CD8-positive, alpha-beta memory T cell (primary cell): ENCODE measurements around the gene ABHD13. TPM values are rescaled to one million over a fixed set of nuclear protein-coding genes. Genes with fewer than 3 reads are reported as not detected.
"Not testable (repeated sequence)": the region's sequence is repeated elsewhere in the genome, so short reads cannot be mapped to it uniquely, and the experiment has no call there.

ENCODE experiments used
- CTCF ChIA-PET: fragments of 350-600 bp; sonication (Branson Sonifier 250); formaldehyde crosslinking; loops from one replicate; lab custom pipeline; 2021; ENCODE audit warnings: antibody characterized with exemption; lab: Charles Lee
- POLR2A ChIA-PET: fragments of 350-600 bp; sonication (Branson Sonifier 250); formaldehyde crosslinking; loops from one replicate; lab custom pipeline; 2021; ENCODE audit warnings: antibody characterized with exemption; lab: Charles Lee
- DNase-seq, 5 donors: peaks; one replicate each; pipeline versions ENCODE4 v3.0.0 to v3.0.0-alpha.2; 2020 to 2022; ENCODE audit warnings: mixed read lengths in 1 of 5
- H3K27ac ChIP-seq: one replicate; pipeline ENCODE4 v1.7.0; 2013; ENCODE audit warnings: low read depth, mild to moderate bottlenecking, low read length, moderate library complexity
- H3K27me3 ChIP-seq: 2 replicates; pipeline ENCODE4 v1.7.0; 2013; ENCODE audit warnings: low read length, mild to moderate bottlenecking; ENCODE audit not compliant: insufficient read depth, poor library complexity, severe bottlenecking
- H3K36me3 ChIP-seq: 2 replicates; pipeline ENCODE4 v1.7.0; 2013; ENCODE audit warnings: mild to moderate bottlenecking, low read length, moderate library complexity; ENCODE audit not compliant: insufficient read depth
- H3K4me1 ChIP-seq: 2 replicates; pipeline ENCODE4 v1.7.0; 2013; ENCODE audit warnings: mild to moderate bottlenecking, low read length, moderate library complexity; ENCODE audit not compliant: insufficient read depth
- H3K4me3 ChIP-seq: 2 replicates; pipeline ENCODE4 v1.7.0; 2013; ENCODE audit warnings: mild to moderate bottlenecking, low read length
- H3K9me3 ChIP-seq: 2 replicates; pipeline ENCODE4 v1.7.0; 2013; ENCODE audit warnings: mild to moderate bottlenecking, low read length
- H3K27ac Mint-ChIP-seq, 8 donors: one replicate each; pipeline ENCODE4 v1.8.0; 2020 to 2021; ENCODE audit warnings: mixed read lengths in 8 of 8, mild to moderate bottlenecking in 6 of 8, inconsistent platforms in 3 of 8, moderate library complexity in 3 of 8
- H3K27me3 Mint-ChIP-seq, 2 donors: one replicate each; pipeline ENCODE4 v1.8.0; 2020 to 2021; ENCODE audit warnings: mixed read lengths in 2 of 2, mild to moderate bottlenecking in 1 of 2, moderate library complexity in 1 of 2
- H3K36me3 Mint-ChIP-seq, 3 donors: one replicate each; pipeline ENCODE4 v1.8.0; 2020 to 2021; ENCODE audit warnings: mixed read lengths in 3 of 3, inconsistent platforms in 1 of 3, mild to moderate bottlenecking in 1 of 3
- H3K4me1 Mint-ChIP-seq, 3 donors: one replicate each; pipeline ENCODE4 v1.8.0; 2020 to 2021; ENCODE audit warnings: mixed read lengths in 3 of 3, inconsistent platforms in 1 of 3, mild to moderate bottlenecking in 1 of 3
- H3K4me3 Mint-ChIP-seq, 7 donors: one replicate each; pipeline ENCODE4 v1.8.0; 2020 to 2021; ENCODE audit warnings: mixed read lengths in 7 of 7, mild to moderate bottlenecking in 6 of 7, moderate library complexity in 4 of 7, inconsistent platforms in 2 of 7
- H3K9me3 Mint-ChIP-seq, 5 donors: one replicate each; pipeline ENCODE4 v1.8.0; 2020 to 2022; ENCODE audit warnings: mixed read lengths in 5 of 5, mild to moderate bottlenecking in 3 of 5, moderate library complexity in 2 of 5, inconsistent platforms in 1 of 5
- polyA plus RNA-seq: library from polyadenylated mRNA; unstranded; fragments of 300-500 nt; fragmentation: Illumina TruSeq; gene quantifications from one replicate; pipeline ENCODE4 v1.2.3, GENCODE V29; 2021
- total RNA-seq, 2 experiments: library from RNA; stranded (reverse); gene quantifications; one replicate each; pipeline ENCODE4 v1.2.3, GENCODE V29; 2021

The ABHD13 gene
- total and polyA plus RNA-seq, 3 experiments from 2014 or later, result 6.9 to 10.3 (median 7.4) TPM

DNA sequence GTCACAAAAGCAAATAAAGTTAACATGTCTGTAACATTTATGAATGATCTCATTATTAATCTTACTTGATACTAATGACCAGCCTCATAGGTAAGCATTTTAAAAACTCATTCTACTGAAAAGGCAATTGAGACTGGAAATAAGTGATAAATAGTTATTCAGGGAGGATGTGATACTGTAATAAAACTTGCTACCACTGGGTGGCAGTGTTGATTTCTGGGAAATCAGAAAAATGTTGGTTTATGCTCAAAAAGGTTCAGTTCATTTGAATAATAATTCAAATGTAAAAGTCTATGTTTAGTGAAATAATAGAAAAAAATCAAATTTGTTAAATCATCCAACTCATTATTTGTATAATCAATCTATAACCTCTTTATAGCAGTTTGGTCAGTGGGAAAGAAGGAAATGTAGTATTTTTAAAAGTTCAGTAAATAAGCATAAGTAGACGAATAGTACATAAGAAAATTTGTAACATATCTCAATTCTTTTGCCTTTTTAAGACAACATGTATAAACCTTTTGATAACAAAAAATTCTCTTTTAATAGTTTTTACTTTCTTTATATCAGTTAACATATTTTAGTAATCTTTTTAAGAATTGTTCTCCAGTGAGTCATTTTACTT is 9.6 kb downstream of the ABHD13 start:
- Histone ChIP-seq H3K4me3 (no peak overlapping the region), H3K36me3 (no peaks in the 10 kb centered on the region), H3K27ac (no peak overlapping the region), H3K4me1 (peaks cover 27% of the 10 kb centered on the region), H3K9me3 (no peaks in the 10 kb centered on the region), H3K27me3 (no peaks in the 10 kb centered on the region)
- Mint-ChIP-seq H3K27me3 (no peaks in the 10 kb centered on the region), H3K27ac (peak overlapping the region in 1 of 8 donors; percentile 7), H3K4me1 (peaks cover 56 to 72% (median 71%) of the 10 kb centered on the region in 3 donors), H3K9me3 (no peaks in the 10 kb centered on the region), H3K36me3 (peaks cover 0 to 19% (median 6%) of the 10 kb centered on the region in 3 donors), H3K4me3 (no peak overlapping the region)
- DNase-seq, result peak in 2 of 5 donors; percentile 26 to 38
- ChIA-PET CTCF (no interaction called here), POLR2A (no interaction called here)

DNA sequence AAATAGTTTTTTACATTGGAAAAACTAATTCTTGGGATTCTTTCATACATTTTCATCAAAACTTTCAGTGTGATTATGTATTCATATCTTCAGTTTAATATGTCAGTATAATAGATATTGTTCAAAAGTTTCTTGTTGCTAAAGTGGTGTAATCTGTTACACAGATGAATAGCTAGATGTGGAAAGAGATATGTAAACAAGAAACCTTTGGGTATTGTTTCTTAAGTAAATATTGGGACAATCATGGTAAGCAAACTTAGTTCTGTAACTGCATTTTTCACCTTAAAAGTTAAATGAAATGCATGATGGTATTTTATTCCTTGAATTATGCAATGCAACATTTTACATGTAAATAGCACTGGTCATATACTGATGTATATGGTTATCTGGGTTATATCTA is 12.2 kb downstream of the ABHD13 start:
- no peak overlapping the region for H3K27ac Mint-ChIP-seq
- ChIA-PET CTCF (no interaction called here), POLR2A (no interaction called here)
- Histone ChIP-seq H3K27me3 (no peaks in the 10 kb centered on the region), H3K4me3 (no peak overlapping the region), H3K27ac (no peak overlapping the region), H3K36me3 (no peaks in the 10 kb centered on the region), H3K9me3 (no peaks in the 10 kb centered on the region), H3K4me1 (peaks cover 17% of the 10 kb centered on the region)
- no peaks in the 10 kb centered on the region for H3K27me3 Mint-ChIP-seq
- no peaks in the 10 kb centered on the region for H3K9me3 Mint-ChIP-seq
- DNase-seq, result no peak
- peaks cover 37 to 56% (median 46%) of the 10 kb centered on the region in 3 donors for H3K4me1 Mint-ChIP-seq
- H3K4me3 Mint-ChIP-seq, result no peak overlapping the region
- peaks cover 0 to 23% (median 6%) of the 10 kb centered on the region in 3 donors for H3K36me3 Mint-ChIP-seq

DNA sequence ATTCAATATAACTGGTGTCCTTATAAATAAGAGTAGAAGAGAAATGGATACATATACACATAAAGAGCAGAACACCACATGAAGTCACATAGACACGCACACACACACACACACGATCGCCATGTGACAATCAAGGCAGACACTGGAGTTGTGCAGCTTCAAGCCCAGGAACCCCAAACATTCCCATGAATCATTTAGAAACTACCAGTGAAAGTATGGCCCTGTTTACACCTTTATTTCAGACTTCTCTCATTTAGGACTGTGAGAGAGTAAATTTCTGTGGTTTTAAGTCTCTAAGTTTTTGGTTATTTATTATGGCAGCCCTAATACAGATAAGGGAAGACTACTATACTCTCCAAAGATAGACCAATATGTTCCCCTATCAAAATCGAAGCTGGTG is 31.0 kb downstream of the ABHD13 start:
- peaks cover 6 to 46% (median 9%) of the 10 kb centered on the region in 3 donors for H3K36me3 Mint-ChIP-seq
- H3K4me1 Mint-ChIP-seq, result peaks cover 0 to 8% (median 5%) of the 10 kb centered on the region in 3 donors
- peaks cover 10% of the 10 kb centered on the region for H3K9me3 ChIP-seq
- no peak overlapping the region for H3K4me3 Mint-ChIP-seq
- peaks cover 14 to 28% (median 23%) of the 10 kb centered on the region in 5 donors for H3K9me3 Mint-ChIP-seq
- H3K4me1 ChIP-seq, result no peaks in the 10 kb centered on the region
- peak overlapping the region in 1 of 8 donors; percentile 5 for H3K27ac Mint-ChIP-seq
- H3K27ac ChIP-seq, result no peak overlapping the region
- no peaks in the 10 kb centered on the region for H3K27me3 Mint-ChIP-seq
- no peaks in the 10 kb centered on the region for H3K27me3 ChIP-seq
- POLR2A ChIA-PET, result no interaction called here
- H3K4me3 ChIP-seq, result no peak overlapping the region
- no peaks in the 10 kb centered on the region for H3K36me3 ChIP-seq
- no peak for DNase-seq
- CTCF ChIA-PET, result no interaction called here

DNA sequence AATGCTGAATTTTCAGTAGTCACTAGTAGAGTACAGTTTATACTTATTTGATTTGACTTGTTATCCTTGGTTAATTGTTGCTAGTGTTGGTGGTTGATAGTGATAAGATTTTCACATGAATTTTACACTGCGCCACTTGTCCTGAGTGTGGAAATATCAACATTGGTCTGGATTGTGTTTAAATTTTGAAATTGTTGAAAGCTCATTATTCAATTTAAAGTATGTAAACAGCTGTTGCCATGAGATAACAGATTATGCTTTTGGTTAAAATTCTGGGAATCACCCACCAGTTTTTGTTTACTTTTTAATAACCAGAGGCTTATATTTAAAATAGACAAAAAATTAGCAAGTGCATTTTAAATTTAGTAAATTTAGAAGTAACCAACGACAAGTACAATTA is 39.1 kb downstream of the ABHD13 start:
- no peak overlapping the region for H3K27ac ChIP-seq
- DNase-seq, result no peak

DNA sequence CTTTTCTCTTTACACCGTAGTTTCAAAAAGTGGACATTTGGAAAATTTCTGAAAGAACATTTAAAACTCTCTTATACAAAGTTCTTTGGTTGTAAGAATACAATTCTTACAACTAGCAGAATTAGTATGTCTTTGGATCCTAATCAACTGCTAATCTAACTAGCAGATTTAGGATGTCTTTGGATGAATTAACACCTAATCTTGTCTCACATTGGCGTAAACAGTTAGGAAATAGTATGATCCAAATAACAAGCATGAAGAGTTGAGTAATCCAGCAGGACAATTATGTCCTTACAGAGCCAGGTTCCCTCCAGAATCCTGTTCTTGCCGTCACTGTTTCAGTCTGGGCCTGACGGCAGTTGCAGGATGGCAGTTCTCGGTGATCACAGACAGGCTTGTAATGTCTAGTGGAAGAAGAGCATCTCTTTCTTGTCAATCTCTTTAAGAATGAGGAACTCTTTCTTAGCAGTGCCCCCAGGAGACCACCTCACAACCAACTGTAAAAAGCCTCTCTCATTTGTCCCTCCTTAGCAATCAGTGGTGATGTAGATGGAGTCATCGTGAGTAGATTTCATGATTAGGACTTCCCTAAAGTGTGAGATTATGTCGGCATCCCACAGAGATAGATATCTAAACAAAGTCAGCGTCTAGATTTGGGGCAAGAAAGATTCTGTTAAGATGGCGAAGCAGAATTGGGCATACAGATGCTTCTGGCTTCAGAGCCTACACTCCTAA is 45.6 kb downstream of the ABHD13 start:
- H3K4me1 Mint-ChIP-seq, result peaks cover 11 to 26% (median 22%) of the 10 kb centered on the region in 3 donors
- no peaks in the 10 kb centered on the region for H3K4me1 ChIP-seq
- H3K9me3 ChIP-seq, result no peaks in the 10 kb centered on the region
- H3K4me3 ChIP-seq, result no peak overlapping the region
- no peaks in the 10 kb centered on the region for H3K9me3 Mint-ChIP-seq
- no peak overlapping the region for H3K4me3 Mint-ChIP-seq
- no peak overlapping the region for H3K27ac Mint-ChIP-seq
- no peak for DNase-seq
- H3K27me3 Mint-ChIP-seq, result no peaks in the 10 kb centered on the region
- POLR2A ChIA-PET, result no interaction called here
- no peaks in the 10 kb centered on the region for H3K36me3 ChIP-seq
- H3K27ac ChIP-seq, result no peak overlapping the region
- CTCF ChIA-PET, result no interaction called here
- peaks cover 0 to 7% (median 2%) of the 10 kb centered on the region in 3 donors for H3K36me3 Mint-ChIP-seq
- no peaks in the 10 kb centered on the region for H3K27me3 ChIP-seq

More for the DNA sequence above, 39.1 kb downstream of the ABHD13 start:
- CTCF ChIA-PET, result no interaction called here
- Mint-ChIP-seq H3K27me3 (no peaks in the 10 kb centered on the region), H3K36me3 (peaks cover 0 to 22% (median 11%) of the 10 kb centered on the region in 3 donors), H3K27ac (no peak overlapping the region), H3K4me3 (no peak overlapping the region), H3K4me1 (peaks cover 0 to 8% (median 5%) of the 10 kb centered on the region in 3 donors), H3K9me3 (peaks cover 0 to 5% (median 2%) of the 10 kb centered on the region in 5 donors)
- no peaks in the 10 kb centered on the region for H3K4me1 ChIP-seq
- H3K4me3 ChIP-seq, result no peak overlapping the region
- no peaks in the 10 kb centered on the region for H3K27me3 ChIP-seq
- POLR2A ChIA-PET, result no interaction called here
- no peaks in the 10 kb centered on the region for H3K36me3 ChIP-seq
- no peaks in the 10 kb centered on the region for H3K9me3 ChIP-seq

DNA sequence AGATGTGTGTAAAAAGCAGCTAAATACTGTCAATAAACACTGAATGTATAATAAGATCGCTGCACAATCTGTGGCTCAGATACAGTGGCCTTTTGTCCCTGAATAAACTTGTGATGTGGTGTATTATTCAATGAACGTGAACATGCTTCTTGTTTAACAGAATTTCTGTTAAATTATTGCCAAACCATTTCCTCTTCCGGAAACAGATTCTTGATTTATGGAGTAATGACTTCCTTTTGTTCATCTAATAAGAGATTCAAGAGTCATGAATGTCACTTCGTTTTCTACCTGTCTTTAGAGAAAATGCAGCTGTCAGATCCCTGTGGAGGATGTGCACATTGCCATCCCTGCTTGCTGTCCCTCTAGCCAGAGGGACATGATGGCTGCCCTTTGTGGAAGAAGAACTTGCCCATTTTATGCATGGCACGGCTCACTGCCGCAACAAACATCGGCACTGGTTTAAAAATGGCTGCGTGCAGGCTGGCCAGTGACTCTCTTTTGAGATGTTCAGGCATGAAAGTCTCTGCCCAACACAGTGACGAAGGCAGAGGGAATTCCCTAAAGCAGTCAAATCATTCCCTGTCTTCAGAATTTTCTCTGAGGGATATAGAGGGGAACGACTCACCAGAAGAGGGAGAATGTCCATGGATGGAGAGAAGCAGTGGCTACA is 48.3 kb downstream of the ABHD13 start:
- no peak overlapping the region for H3K4me3 ChIP-seq
- H3K9me3 ChIP-seq, result no peaks in the 10 kb centered on the region
- Mint-ChIP-seq H3K9me3 (no peaks in the 10 kb centered on the region), H3K27ac (peak overlapping the region in 6 of 8 donors; percentile 47 to 79 (median 70)), H3K4me1 (peaks cover 30 to 48% (median 44%) of the 10 kb centered on the region in 3 donors), H3K4me3 (peak overlapping the region in 4 of 7 donors; percentile 14 to 53 (median 42)), H3K27me3 (no peaks in the 10 kb centered on the region), H3K36me3 (peaks cover 2 to 7% (median 3%) of the 10 kb centered on the region in 3 donors)
- H3K27ac ChIP-seq, result no peak overlapping the region
- CTCF ChIA-PET, result no interaction called here
- H3K36me3 ChIP-seq, result no peaks in the 10 kb centered on the region
- no peaks in the 10 kb centered on the region for H3K27me3 ChIP-seq
- H3K4me1 ChIP-seq, result peaks cover 9% of the 10 kb centered on the region
- POLR2A ChIA-PET, result no interaction called here
- DNase-seq, result no peak

DNA sequence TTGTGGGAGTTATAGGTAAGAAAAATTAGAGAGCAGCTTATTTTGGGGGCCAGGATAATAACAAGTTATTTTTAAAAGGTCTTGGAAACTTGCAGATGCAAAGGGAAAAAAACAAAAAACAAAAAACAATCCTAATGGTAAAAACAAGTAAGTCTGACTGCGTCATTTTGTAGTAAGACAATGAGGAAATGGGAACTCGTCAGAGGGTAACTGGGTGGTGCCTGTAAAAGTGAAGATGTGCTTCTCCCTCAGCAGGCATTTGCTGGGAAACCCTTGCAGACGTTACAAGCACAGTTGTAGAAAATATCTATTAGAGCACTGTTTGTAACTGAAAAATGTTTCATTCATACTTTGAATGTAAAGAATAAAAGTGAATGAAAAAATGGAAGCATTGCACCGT is 49.2 kb downstream of the ABHD13 start:
- Mint-ChIP-seq H3K36me3 (peaks cover 2 to 3% (median 2%) of the 10 kb centered on the region in 3 donors), H3K4me1 (peaks cover 33 to 52% (median 44%) of the 10 kb centered on the region in 3 donors), H3K27ac (peak overlapping the region in 4 of 8 donors; percentile 16 to 69 (median 55)), H3K27me3 (no peaks in the 10 kb centered on the region), H3K9me3 (no peaks in the 10 kb centered on the region), H3K4me3 (peak overlapping the region in 2 of 7 donors; percentile 1 to 2)
- POLR2A ChIA-PET, result no interaction called here
- Histone ChIP-seq H3K4me3 (no peak overlapping the region), H3K27me3 (no peaks in the 10 kb centered on the region), H3K36me3 (no peaks in the 10 kb centered on the region), H3K4me1 (peaks cover 9% of the 10 kb centered on the region), H3K9me3 (no peaks in the 10 kb centered on the region), H3K27ac (no peak overlapping the region)
- CTCF ChIA-PET, result no interaction called here
- no peak for DNase-seq

DNA sequence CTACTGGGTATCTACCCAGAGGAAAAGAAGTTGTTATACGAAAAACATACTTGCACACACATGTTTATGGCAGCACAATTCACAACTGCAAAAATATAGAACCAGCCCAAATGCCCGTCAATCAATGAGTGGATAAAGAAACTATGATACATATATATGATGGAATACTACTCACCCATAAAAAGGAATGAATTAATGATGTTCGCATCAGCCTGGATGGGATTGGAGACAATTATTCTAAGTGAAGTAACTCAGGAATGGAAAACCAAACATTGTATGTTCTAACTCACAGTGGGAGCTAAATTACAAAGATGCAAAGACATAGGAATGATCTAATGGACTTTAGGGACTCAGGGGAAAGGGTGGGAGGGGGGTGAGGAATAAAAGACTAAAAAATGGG is 49.7 kb downstream of the ABHD13 start:
- H3K4me1 ChIP-seq, H3K27ac ChIP-seq, DNase-seq, H3K36me3 Mint-ChIP-seq, POLR2A ChIA-PET, H3K4me3 ChIP-seq, H3K9me3 Mint-ChIP-seq, H3K27me3 Mint-ChIP-seq, H3K9me3 ChIP-seq, H3K27me3 ChIP-seq, H3K36me3 ChIP-seq: not testable (repeated sequence)
- Mint-ChIP-seq H3K4me1 (peaks cover 34 to 53% (median 44%) of the 10 kb centered on the region in 3 donors), H3K27ac (peak overlapping the region in 4 of 8 donors; percentile 16 to 78 (median 32)), H3K4me3 (peak overlapping the region in 2 of 7 donors; percentile 2 to 33)
- CTCF ChIA-PET, result interaction anchor here (1.4 kb wide), 1 partner anchor 55 kb away, joined by 4 read pairs; no protein-coding TSS in a partner anchor
